NK-92 treated with Interleukin-12 subunit alpha and Interleukin-12 subunit beta, amount 100 ng/mL, for 24 hours (cell line): ENCODE data around the gene DYNLRB1.

ENCODE experiments used
- DNase-seq: peaks from one replicate; lab custom pipeline; 2025; lab: John Stamatoyannopoulos, UW

The DYNLRB1 gene

GRCh38 chr20:34579191-34579978 is 63.2 kb downstream of the DYNLRB1 start:
- DNase-seq, result no peak

GRCh38 chr20:34579979-34580940 is 64.0 kb downstream of the DYNLRB1 start:
- no peak for DNase-seq

- DNase-seq, result no peak
These were observed 65.3 kb downstream of the DYNLRB1 start for GRCh38 chr20:34581341-34582184.

- DNase-seq, result no peak
These were observed 66.0 kb downstream of the DYNLRB1 start for GRCh38 chr20:34582221-34582620.

GRCh38 chr20:34582911-34583310 is 66.7 kb downstream of the DYNLRB1 start:
- DNase-seq, result no peak

- no peak for DNase-seq
These were observed 67.3 kb downstream of the DYNLRB1 start for GRCh38 chr20:34583544-34583943.

- DNase-seq, result no peak
These were observed 68.8 kb downstream of the DYNLRB1 start for GRCh38 chr20:34585019-34585418.

- DNase-seq, result no peak
These were observed 70.4 kb downstream of the DYNLRB1 start for GRCh38 chr20:34586488-34587163.
